Ectodermal cell (in vitro differentiated cells): ENCODE data around the gene NMNAT2.

ENCODE experiments used
- H3K27ac ChIP-seq: 2 replicates; pipeline ENCODE4 v1.7.0; 2013; ENCODE audit warnings: mild to moderate bottlenecking, low read depth, low read length; ENCODE audit not compliant: insufficient read depth, poor library complexity, severe bottlenecking
- H3K27me3 ChIP-seq: 2 replicates; pipeline ENCODE4 v1.7.0; 2013; ENCODE audit warnings: mild to moderate bottlenecking, low read length; ENCODE audit not compliant: insufficient read depth, control insufficient read depth, poor library complexity, severe bottlenecking
- H3K36me3 ChIP-seq: one replicate; pipeline ENCODE4 v1.7.0; 2013; ENCODE audit warnings: low read length; ENCODE audit not compliant: control insufficient read depth, insufficient read depth
- H3K4me1 ChIP-seq: one replicate; pipeline ENCODE4 v1.7.0; 2013; ENCODE audit warnings: low read length; ENCODE audit not compliant: control insufficient read depth, insufficient read depth
- H3K4me3 ChIP-seq: 2 replicates; pipeline ENCODE4 v1.7.0; 2013; ENCODE audit warnings: low read depth, low read length, control low read depth; ENCODE audit not compliant: insufficient read depth
- H3K9me3 ChIP-seq: 2 replicates; pipeline ENCODE4 v1.7.0; 2013; ENCODE audit warnings: mild to moderate bottlenecking, low read length, moderate library complexity; ENCODE audit not compliant: control insufficient read depth
- WGBS, 2 experiments: methylation state at CpG; one replicate each; pipeline ENCODE4 v1.1.7; 2013; ENCODE audit warnings: missing lambda C conversion rate in 2 of 2; 5-methylcytosine and 5-hydroxymethylcytosine counted together

Gene NMNAT2

GRCh38 chr1:183355181-183355580, 63.0 kb downstream of the NMNAT2 start:
- no peaks in the 10 kb centered on the region for H3K27me3 ChIP-seq
- no peak overlapping the region for H3K27ac ChIP-seq

GRCh38 chr1:183353597-183353996, 64.6 kb downstream of the NMNAT2 start:
- Histone ChIP-seq H3K27ac (no peak overlapping the region), H3K36me3 (no peaks in the 10 kb centered on the region), H3K4me3 (no peak overlapping the region), H3K27me3 (no peaks in the 10 kb centered on the region), H3K9me3 (no peaks in the 10 kb centered on the region), H3K4me1 (peaks cover 7% of the 10 kb centered on the region)
- 73 to 78% methylated on average over 1 of the region's 1 CpG for WGBS, 2 experiments

More at GRCh38 chr1:183355181-183355580, 63.0 kb downstream of the NMNAT2 start:
- 88 to 95% methylated on average over 6 of the region's 6 CpGs for WGBS, 2 experiments
- Histone ChIP-seq H3K9me3 (no peaks in the 10 kb centered on the region), H3K36me3 (no peaks in the 10 kb centered on the region), H3K4me3 (no peak overlapping the region), H3K4me1 (no peaks in the 10 kb centered on the region)

- Histone ChIP-seq H3K27ac (no peak overlapping the region), H3K4me3 (no peak overlapping the region)
- 36 to 45% methylated on average over 6 of the region's 6 CpGs for WGBS, 2 experiments
These were observed 68.9 kb downstream of the NMNAT2 start for GRCh38 chr1:183349201-183349711.

GRCh38 chr1:183346276-183346732, 71.9 kb downstream of the NMNAT2 start:
- H3K36me3 ChIP-seq, result no peaks in the 10 kb centered on the region
- no peaks in the 10 kb centered on the region for H3K9me3 ChIP-seq
- 87 to 90% methylated on average over 8 of the region's 8 CpGs for WGBS, 2 experiments
- no peak overlapping the region for H3K4me3 ChIP-seq
- H3K4me1 ChIP-seq, result peaks cover 7% of the 10 kb centered on the region
- H3K27ac ChIP-seq, result no peak overlapping the region
- H3K27me3 ChIP-seq, result no peaks in the 10 kb centered on the region

More at GRCh38 chr1:183349201-183349711, 68.9 kb downstream of the NMNAT2 start:
- Histone ChIP-seq H3K36me3 (no peaks in the 10 kb centered on the region), H3K27me3 (no peaks in the 10 kb centered on the region), H3K4me1 (peaks cover 7% of the 10 kb centered on the region), H3K9me3 (no peaks in the 10 kb centered on the region)

GRCh38 chr1:183339556-183340167, 78.5 kb downstream of the NMNAT2 start:
- H3K27ac ChIP-seq, result no peak overlapping the region
- H3K27me3 ChIP-seq, result no peaks in the 10 kb centered on the region
- 90 to 92% methylated on average over 4 of the region's 4 CpGs for WGBS, 2 experiments

GRCh38 chr1:183331091-183331742, 87.0 kb downstream of the NMNAT2 start:
- H3K36me3 ChIP-seq, result no peaks in the 10 kb centered on the region
- H3K4me1 ChIP-seq, result peaks cover 28% of the 10 kb centered on the region
- H3K27me3 ChIP-seq, result no peaks in the 10 kb centered on the region
- no peak overlapping the region for H3K4me3 ChIP-seq
- H3K9me3 ChIP-seq, result no peaks in the 10 kb centered on the region
- 20 to 21% methylated on average over 10 of the region's 10 CpGs for WGBS, 2 experiments
- H3K27ac ChIP-seq, result peak overlapping the region; percentile 86

More at GRCh38 chr1:183339556-183340167, 78.5 kb downstream of the NMNAT2 start:
- H3K4me3 ChIP-seq, result no peak overlapping the region
- no peaks in the 10 kb centered on the region for H3K4me1 ChIP-seq
- no peaks in the 10 kb centered on the region for H3K9me3 ChIP-seq
- H3K36me3 ChIP-seq, result no peaks in the 10 kb centered on the region

- Histone ChIP-seq H3K36me3 (no peaks in the 10 kb centered on the region), H3K27ac (peak overlapping the region; percentile 16), H3K4me3 (no peak overlapping the region), H3K4me1 (peaks cover 28% of the 10 kb centered on the region), H3K27me3 (no peaks in the 10 kb centered on the region), H3K9me3 (no peaks in the 10 kb centered on the region)
- WGBS, 2 experiments, result 68 to 69% methylated on average over 4 of the region's 4 CpGs
These were observed 87.8 kb downstream of the NMNAT2 start for GRCh38 chr1:183330335-183330734.

- H3K27me3 ChIP-seq, result no peaks in the 10 kb centered on the region
- no peak overlapping the region for H3K4me3 ChIP-seq
- no peaks in the 10 kb centered on the region for H3K9me3 ChIP-seq
- peaks cover 32% of the 10 kb centered on the region for H3K4me1 ChIP-seq
- no peak overlapping the region for H3K27ac ChIP-seq
- 93 to 96% methylated on average over 1 of the region's 1 CpG for WGBS, 2 experiments
- H3K36me3 ChIP-seq, result no peaks in the 10 kb centered on the region
These were observed 89.8 kb downstream of the NMNAT2 start for GRCh38 chr1:183328371-183328770.

GRCh38 chr1:183327434-183328290, 90.5 kb downstream of the NMNAT2 start:
- peaks cover 32% of the 10 kb centered on the region for H3K4me1 ChIP-seq
- H3K36me3 ChIP-seq, result no peaks in the 10 kb centered on the region
- H3K4me3 ChIP-seq, result no peak overlapping the region
- WGBS, 2 experiments, result 96% methylated on average over 9 to 11 of the region's 11 CpGs
- H3K27ac ChIP-seq, result no peak overlapping the region
- H3K27me3 ChIP-seq, result no peaks in the 10 kb centered on the region
- no peaks in the 10 kb centered on the region for H3K9me3 ChIP-seq
